Transverse colon (tissue), 4 donors: ENCODE measurements around the gene MAP4K1. TPM values are rescaled to one million over a fixed set of nuclear protein-coding genes. Genes with fewer than 3 reads are reported as not detected.
"Not testable (repeated sequence)": the region's sequence is repeated elsewhere in the genome, so short reads cannot be mapped to it uniquely, and the experiment has no call there.

Experiments used
- DNase-seq: peaks from one replicate; pipeline ENCODE4 v3.0.0-alpha.2; 2019
- H3K27ac ChIP-seq, 4 donors: fragments of 200-600 bp; sonication (generic); 2 replicates each; pipeline ENCODE4 v1.5.1; 2016 to 2018; ENCODE audit warnings: inconsistent platforms in 4 of 4
- H3K27me3 ChIP-seq: fragments of 200-600 bp; sonication (generic); 2 replicates; pipeline ENCODE4 v1.5.1; 2017; ENCODE audit warnings: inconsistent platforms
- H3K36me3 ChIP-seq, 4 donors: fragments of 200-600 bp; sonication (generic); 2 replicates each; pipeline ENCODE4 v1.5.1; 2017 to 2019; ENCODE audit warnings: inconsistent platforms in 4 of 4
- H3K4me1 ChIP-seq, 4 donors: fragments of 200-600 bp; sonication (generic); 2 replicates each; pipeline ENCODE4 v1.5.1; 2017 to 2020; ENCODE audit warnings: inconsistent platforms in 4 of 4
- H3K4me3 ChIP-seq, 4 donors: fragments of 200-600 bp; sonication (generic); 1 replicate in 1 of 4; 2 replicates in 3 of 4; pipeline versions ENCODE4 v1.5.1 to v1.6.1; 2017 to 2019; ENCODE audit warnings: inconsistent platforms in 4 of 4
- H3K9me3 ChIP-seq, 2 donors: fragments of 200-600 bp; sonication (generic); 2 replicates each; pipeline ENCODE4 v1.5.1; 2017 to 2019; ENCODE audit warnings: inconsistent platforms in 2 of 2
- EP300 ChIP-seq: sonication (generic); formaldehyde crosslinking; IDR thresholded peaks from one replicate; pipeline ENCODE4 v1.6.1; 2017; ENCODE audit warnings: antibody characterized with exemption, low read depth
- POLR2A ChIP-seq: fragments of 450-650 bp; IDR thresholded peaks from one replicate; pipeline ENCODE4 v1.6.1; 2016; ENCODE audit warnings: antibody characterized with exemption, mild to moderate bottlenecking, moderate library complexity
- POLR2AphosphoS5 ChIP-seq, 3 donors: sonication (generic); formaldehyde crosslinking; IDR thresholded peaks; one replicate each; pipeline ENCODE4 v1.6.1; 2016; ENCODE audit warnings: antibody characterized with exemption in 3 of 3
- WGBS, 2 donors: methylation state at CpG; one replicate each; pipeline ENCODE4 v1.1.5; 2018; ENCODE audit warnings: low coverage in 1 of 2; 5-methylcytosine and 5-hydroxymethylcytosine counted together
- in situ Hi-C, 4 donors: fragments of 200-750 bp; cut with MboI; loops; one replicate each; pipeline versions ENCODE4 v1.15.0 to v1.15.1; 2017; ENCODE audit warnings: low sequenced_read_pairs in 3 of 4, low pct_ligation_motif_present in 1 of 4, low pct_unique_long_range_greater_than_20kb in 1 of 4
- intact Hi-C: fragments of 100-400 bp; cut with DNase I; formaldehyde crosslinking; loops from one replicate; pipeline ENCODE4 v1.15.1; 2023; ENCODE audit warnings: low total_unique reads
- total RNA-seq, 4 donors: library from RNA; depleted of rRNA; stranded (reverse); fragments of >200 nt; gene quantifications; one replicate each; pipeline ENCODE4 v1.1.0, GENCODE V29; 2016
- TF ChIP-seq, protein P1 (sequence below), 5 experiments: fragments of 200-600 bp in 3 of 5; fragments of 450-650 bp in 2 of 5; sonication (generic) in 3 of 5; IDR thresholded peaks; 1 replicate in 2 of 5; 2 replicates in 3 of 5; pipeline ENCODE4 v1.5.1; 2016 to 2017; ENCODE audit warnings: antibody characterized with exemption in 5 of 5, inconsistent platforms in 3 of 5, mild to moderate bottlenecking in 2 of 5, moderate library complexity in 1 of 5

The MAP4K1 gene
- total RNA-seq, 4 donors from 2014 or later = 4.0 to 49.0 (median 11.1) TPM; not detected in 1

GRCh38 chr19:38557205-38557799 is 60.5 kb downstream of the MAP4K1 start:
- no peak overlapping the region for H3K4me3 ChIP-seq
- intact Hi-C loops (no loop called here), in situ Hi-C loops (no loop called here)
- H3K27me3 ChIP-seq = peaks cover 10% of the 10 kb centered on the region
- peak; percentile 63 for DNase-seq
- H3K27ac ChIP-seq = no peak overlapping the region
- TF ChIP-seq, protein P1, sequence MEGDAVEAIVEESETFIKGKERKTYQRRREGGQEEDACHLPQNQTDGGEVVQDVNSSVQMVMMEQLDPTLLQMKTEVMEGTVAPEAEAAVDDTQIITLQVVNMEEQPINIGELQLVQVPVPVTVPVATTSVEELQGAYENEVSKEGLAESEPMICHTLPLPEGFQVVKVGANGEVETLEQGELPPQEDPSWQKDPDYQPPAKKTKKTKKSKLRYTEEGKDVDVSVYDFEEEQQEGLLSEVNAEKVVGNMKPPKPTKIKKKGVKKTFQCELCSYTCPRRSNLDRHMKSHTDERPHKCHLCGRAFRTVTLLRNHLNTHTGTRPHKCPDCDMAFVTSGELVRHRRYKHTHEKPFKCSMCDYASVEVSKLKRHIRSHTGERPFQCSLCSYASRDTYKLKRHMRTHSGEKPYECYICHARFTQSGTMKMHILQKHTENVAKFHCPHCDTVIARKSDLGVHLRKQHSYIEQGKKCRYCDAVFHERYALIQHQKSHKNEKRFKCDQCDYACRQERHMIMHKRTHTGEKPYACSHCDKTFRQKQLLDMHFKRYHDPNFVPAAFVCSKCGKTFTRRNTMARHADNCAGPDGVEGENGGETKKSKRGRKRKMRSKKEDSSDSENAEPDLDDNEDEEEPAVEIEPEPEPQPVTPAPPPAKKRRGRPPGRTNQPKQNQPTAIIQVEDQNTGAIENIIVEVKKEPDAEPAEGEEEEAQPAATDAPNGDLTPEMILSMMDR (IDR thresholded peaks at IDR 0.05) = peak in 1 of 5 experiments; percentile 9
- no peak for TF ChIP-seq POLR2A
- WGBS, 2 donors = 57 to 59% methylated on average over 5 to 12 of the region's 12 CpGs
- H3K9me3 ChIP-seq = no peaks in the 10 kb centered on the region
- no peaks in the 10 kb centered on the region for H3K36me3 ChIP-seq
- peaks cover 0 to 6% (median 3%) of the 10 kb centered on the region in 4 donors for H3K4me1 ChIP-seq

DNA sequence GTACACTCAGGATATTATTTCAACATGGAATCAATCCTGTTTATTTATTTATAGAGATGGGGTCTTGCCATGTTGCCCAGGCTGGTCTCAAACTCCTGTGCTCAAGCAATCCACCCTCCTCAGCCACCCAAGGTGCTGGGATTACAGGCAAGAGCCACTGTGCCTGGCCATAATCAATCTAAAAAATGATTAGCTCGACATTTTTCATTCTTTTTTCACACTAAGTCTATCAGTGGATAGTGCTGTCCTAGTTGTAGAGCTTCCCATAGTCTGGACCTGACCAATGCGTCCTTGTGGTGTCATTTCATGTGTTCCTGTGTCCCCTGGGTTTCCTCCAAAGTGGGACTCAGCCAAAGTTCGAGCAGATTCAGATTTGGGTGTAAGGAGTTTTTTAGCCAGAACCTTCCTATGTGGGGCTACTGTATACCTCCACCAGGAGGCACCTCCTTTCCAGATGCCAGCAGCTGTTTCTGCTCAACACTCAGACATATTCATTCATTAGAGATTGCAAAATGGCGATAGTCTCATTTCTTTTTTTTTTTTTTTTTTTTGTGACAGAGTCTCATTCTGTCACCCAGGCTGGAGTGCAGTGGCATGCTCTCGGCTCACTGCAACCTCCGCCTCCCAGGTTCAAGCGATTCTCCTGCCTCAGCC is 61.1 kb downstream of the MAP4K1 start:
- H3K27me3 ChIP-seq = peaks cover 10% of the 10 kb centered on the region
- H3K36me3 ChIP-seq = no peaks in the 10 kb centered on the region
- 57 to 63% methylated on average over 6 to 7 of the region's 7 CpGs for WGBS, 2 donors
- no peak overlapping the region for H3K4me3 ChIP-seq
- no peaks in the 10 kb centered on the region for H3K9me3 ChIP-seq
- in situ Hi-C loops = no loop called here
- peaks cover 0 to 6% (median 3%) of the 10 kb centered on the region in 4 donors for H3K4me1 ChIP-seq
- H3K27ac ChIP-seq = no peak overlapping the region
- no peak for DNase-seq
- intact Hi-C loops = no loop called here
- TF ChIP-seq POLR2A (no peak), POLR2AphosphoS5 (IDR thresholded peaks at IDR 0.05) (no peak)

GRCh38 chr19:38555200-38555599 is 62.6 kb downstream of the MAP4K1 start:
- no peak for DNase-seq
- TF ChIP-seq POLR2AphosphoS5 (IDR thresholded peaks at IDR 0.05) (no peak), EP300 (no peak), POLR2A (no peak)
- TF ChIP-seq, protein P1 (IDR thresholded peaks at IDR 0.05) = no peak
- peaks cover 0 to 6% (median 3%) of the 10 kb centered on the region in 4 donors for H3K4me1 ChIP-seq
- H3K27me3 ChIP-seq = peaks cover 10% of the 10 kb centered on the region
- H3K4me3 ChIP-seq = no peak overlapping the region
- no peaks in the 10 kb centered on the region for H3K9me3 ChIP-seq
- H3K36me3 ChIP-seq = no peaks in the 10 kb centered on the region
- intact Hi-C loops = no loop called here
- 59 to 79% methylated on average over 5 to 8 of the region's 8 CpGs for WGBS, 2 donors
- H3K27ac ChIP-seq = no peak overlapping the region
- in situ Hi-C loops = no loop called here

DNA sequence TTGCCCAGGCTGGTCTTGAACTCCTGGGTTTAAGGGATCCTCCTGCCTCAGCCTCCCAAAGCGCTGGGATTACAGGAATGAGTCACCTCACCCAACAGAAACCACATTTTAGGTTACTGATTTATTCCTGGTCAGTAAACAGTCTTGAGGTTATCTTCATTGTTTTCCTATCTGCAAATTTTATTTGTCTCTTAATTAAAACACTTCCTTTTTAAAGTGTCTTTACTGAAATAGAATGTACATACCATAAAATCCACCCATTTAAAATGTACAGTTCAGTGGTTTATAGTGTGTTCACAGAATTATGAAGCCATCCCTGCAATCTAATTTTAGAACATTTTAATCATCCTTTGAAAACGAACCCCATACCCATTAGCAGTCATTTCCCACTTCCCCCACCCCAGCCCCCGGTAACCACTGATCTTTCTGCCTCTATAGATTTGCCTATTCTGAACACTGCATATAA is 63.0 kb downstream of the MAP4K1 start:
- no peaks in the 10 kb centered on the region for H3K36me3 ChIP-seq
- intact Hi-C loops = no loop called here
- peaks cover 0 to 6% (median 3%) of the 10 kb centered on the region in 4 donors for H3K4me1 ChIP-seq
- H3K9me3 ChIP-seq = no peaks in the 10 kb centered on the region
- 28 to 54% methylated on average over 3 of the region's 3 CpGs for WGBS, 2 donors
- no peak for TF ChIP-seq EP300
- TF ChIP-seq POLR2AphosphoS5 (IDR thresholded peaks at IDR 0.05) = no peak
- TF ChIP-seq POLR2A = no peak
- TF ChIP-seq, protein P1 (IDR thresholded peaks at IDR 0.05) = no peak
- no peak overlapping the region for H3K4me3 ChIP-seq
- in situ Hi-C loops = no loop called here
- H3K27me3 ChIP-seq = peaks cover 10% of the 10 kb centered on the region
- no peak for DNase-seq
- H3K27ac ChIP-seq = no peak overlapping the region

- H3K27ac ChIP-seq, in situ Hi-C loops, H3K4me3 ChIP-seq, DNase-seq, H3K9me3 ChIP-seq, intact Hi-C loops, H3K4me1 ChIP-seq, H3K36me3 ChIP-seq: not testable (repeated sequence)
- 80 to 100% methylated on average over 1 of the region's 1 CpG for WGBS, 2 donors
- peaks cover 10% of the 10 kb centered on the region for H3K27me3 ChIP-seq
Measured at GRCh38 chr19:38553239-38553638, 64.5 kb downstream of the MAP4K1 start.
